ENCODE measurements around the gene SMOC2.
"Not testable (repeated sequence)": the region's sequence is repeated elsewhere in the genome, so short reads cannot be mapped to it uniquely, and the experiment has no call there.

SMOC2 gene

DNA sequence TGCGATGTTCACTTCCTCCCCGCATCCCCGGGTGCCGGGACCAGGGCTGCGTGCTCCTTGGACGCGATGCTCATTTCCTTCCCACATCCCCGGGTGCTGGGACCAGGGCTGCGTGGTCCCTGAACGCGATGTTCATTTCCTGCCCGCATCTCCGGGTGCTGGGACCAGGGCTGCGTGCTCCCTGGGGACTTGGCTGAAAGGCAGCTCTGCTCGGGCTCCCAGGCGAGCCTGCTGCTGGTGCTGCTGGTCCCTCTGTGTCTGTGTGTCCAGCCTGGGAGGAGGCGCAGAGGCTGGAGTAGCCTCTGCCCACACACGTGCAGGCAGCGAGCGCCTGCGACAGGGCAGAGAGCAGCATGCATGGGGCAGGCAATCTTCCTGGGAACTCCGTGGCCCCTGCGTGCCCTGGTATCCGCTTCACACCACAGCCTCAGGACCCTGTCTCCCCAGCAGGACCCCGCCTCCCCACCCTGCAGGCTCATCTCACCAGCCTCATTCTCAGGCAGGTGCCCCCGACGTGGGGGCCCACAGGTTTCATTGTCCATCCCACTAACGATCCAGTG lies 132.4 kb downstream of the SMOC2 start:
- DNase-seq (ENCODE audit: low read depth, low spot score): not testable (repeated sequence)

DNA sequence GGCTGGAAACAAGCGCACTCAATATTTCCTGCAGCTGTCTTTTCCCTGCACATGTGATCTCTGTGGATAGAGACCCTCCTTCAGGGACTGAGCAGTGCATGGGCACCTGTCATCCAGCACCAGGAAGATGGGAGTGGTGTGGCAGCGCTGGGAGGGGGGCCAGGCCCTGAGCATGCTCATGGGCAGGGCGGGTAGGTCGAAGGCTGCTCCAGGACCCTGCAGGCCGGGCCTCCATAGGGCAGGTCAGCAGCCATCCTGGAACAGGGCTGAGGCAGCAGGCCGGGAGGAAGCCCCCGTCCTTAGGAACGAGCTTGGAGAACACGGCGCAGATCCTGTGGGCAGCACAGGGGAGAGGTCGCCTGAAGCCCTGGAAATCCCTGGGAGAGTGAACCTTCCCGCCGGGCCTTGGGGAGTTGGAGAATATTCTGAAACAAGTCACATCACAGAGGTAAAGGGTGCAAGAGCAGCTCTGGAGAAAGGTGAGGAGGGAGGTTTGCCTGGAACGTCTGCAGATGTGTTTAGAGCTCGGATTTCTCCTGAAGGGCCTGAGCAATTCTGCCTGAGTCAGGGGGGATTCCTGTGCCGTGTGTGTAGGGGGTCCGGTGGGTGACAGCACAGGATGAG lies 133.2 kb downstream of the SMOC2 start:
- no peak for DNase-seq (ENCODE audit: low read depth, low spot score)

DNA sequence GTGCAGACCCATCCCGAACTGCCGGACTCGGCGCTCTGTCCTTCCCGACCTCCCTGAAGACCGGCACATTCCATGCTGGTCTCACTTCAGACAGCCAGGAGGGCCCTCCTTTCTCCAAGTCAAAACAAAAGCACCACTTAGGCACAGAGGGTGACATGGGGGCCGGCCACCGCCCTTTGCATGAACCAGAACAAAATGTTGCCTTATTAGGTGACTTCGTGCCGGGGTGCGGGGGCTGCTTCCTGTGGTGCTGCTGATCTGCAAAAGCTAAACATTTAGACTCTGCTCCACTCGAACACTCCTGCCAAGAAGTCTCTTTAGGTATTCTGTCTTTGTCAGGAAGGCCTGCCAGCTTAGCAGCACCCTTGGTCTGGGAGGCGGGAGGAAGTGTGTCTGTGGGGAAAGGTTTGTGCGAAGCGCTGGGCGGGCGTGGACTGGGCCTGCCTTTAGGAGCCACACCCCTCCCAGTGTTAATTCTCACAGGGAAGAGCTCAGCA lies 133.8 kb downstream of the SMOC2 start:
- DNase-seq (ENCODE audit: low read depth, low spot score): peak; percentile 35

DNA sequence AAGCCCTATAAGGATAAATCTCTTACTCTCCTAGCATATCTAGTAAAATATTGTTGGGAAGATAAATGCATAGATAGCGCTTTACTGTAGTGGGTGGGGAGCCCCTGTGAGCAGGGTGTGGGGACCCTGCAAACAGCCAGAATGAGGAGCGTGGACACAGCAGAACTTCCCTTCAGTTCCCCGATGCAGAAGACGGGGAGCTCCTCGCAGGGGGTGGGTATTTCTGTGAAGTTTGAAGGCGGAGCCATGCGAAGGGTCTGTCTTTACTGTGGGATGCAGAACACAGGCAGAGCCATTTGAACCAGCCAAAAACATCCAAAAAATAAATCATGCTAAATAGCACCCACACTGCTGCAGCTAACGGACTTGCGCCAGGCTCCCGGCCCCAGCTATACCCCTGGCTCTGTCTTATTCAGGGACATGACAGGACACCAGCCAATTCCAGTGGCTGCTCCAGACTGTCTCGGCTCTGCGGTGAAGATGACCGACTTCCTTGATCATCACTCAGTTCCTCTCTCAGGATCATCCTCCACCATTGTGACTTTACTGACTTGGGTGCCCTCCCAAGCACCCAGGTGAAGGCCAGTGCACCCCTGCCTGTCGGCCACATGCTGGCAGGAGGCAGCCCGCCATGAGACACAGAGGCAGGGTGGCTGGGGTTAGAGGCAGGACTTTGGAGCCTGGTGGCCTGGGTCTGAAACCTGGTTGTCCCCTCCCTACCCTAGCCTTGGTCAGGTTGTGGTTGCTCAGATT lies 134.5 kb downstream of the SMOC2 start:
- no peak for DNase-seq (ENCODE audit: low read depth, low spot score)

DNA sequence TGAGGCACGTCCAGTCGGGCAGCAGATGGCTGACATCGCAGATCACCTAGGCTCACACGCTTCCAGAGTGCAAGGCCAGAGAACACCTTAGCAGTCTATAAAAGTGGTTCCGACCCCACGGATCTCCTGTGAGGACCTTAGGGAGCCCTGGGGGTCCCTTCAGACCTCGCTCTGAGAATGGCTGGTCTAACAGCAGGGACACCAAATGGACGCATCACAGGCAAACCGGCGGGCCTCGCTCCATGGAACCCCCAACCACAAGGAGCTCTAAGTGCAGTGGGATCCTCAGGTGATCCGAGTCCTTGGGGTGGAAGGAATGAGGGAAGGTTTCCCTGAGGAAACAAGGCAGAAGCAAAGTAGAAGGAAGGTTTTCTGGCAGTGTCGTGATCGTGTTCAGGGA lies 135.4 kb downstream of the SMOC2 start:
- DNase-seq (ENCODE audit: low read depth, low spot score): no peak

DNA sequence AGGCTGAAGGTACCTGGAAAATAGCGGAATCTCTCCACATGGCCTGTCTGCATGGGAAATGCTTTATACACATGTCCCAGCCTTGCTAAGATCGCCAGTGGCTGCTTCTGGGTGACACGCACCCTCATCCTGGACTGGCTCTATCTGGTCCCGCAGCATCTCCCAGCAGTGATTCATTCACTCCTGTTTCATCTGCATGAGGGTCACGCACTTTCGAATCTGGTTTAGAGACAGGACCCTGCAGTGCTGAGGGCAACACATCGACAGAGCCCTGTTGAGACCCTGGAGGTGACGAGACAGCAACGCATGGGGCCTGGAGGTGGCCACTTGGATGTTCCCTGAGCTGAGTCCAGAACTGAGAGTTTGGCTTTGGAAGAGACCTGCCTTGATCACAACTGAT lies 136.5 kb downstream of the SMOC2 start:
- no peak for DNase-seq (ENCODE audit: low read depth, low spot score)

DNA sequence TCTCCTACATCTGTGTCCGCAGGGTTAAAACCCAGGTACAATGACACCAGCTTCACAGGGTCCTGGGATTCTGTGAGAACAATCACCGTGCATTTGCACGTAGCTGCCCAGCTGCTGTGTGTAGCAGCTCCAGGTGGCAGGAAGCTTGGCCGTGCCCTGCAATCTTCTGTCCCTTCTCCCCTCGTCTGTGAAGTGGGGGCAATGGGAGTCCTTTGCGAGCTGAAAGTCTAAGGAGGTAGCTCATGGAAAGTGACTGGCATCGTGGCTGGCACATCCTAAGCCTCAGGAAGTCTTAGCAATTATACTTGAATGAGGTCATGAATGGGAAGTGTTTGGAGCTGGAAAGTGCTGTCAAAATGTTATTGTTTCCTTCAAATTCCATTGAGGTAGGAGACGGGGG lies 137.1 kb downstream of the SMOC2 start:
- no peak for DNase-seq (ENCODE audit: low read depth, low spot score)

DNA sequence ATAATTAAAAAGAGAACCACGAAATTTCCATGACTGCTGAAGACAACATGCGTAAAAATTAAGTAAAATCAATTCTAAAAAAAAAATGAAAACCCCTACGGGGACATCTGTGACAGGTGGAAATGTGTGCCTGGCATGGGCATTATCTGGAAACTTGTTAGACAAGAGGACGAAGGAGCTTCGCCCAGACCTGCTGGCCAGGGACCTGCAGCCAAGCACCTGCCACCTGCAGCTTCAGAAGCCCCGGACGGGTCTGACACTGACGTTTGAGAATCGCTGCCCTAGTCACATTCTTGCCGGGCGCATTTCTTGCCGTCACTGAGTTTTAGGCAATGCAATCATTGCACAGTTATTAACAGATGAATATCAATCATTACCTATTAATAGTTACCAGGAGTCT lies 140.3 kb downstream of the SMOC2 start:
- DNase-seq (ENCODE audit: low read depth, low spot score): no peak

DNA sequence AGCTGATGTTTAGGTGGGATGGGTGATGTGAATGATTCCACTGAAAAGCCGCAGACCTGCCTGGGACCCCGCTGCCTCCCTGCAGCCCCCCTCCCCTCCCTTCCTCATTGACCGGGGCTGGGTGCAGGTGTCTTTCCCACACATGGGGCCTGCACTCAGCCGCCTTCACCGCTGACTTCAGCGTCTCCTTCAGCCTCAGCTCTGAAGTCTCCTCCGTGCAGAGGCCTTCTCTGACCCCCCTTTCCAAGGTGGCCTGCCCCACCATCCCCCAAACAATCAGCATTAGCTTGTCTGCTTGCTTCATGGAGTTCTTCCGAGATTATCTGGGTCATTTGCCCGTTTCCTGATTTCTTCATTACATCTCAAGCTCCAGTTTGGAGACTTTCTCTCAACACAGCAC lies 140.7 kb downstream of the SMOC2 start:
- DNase-seq (ENCODE audit: low read depth, low spot score): no peak

DNA sequence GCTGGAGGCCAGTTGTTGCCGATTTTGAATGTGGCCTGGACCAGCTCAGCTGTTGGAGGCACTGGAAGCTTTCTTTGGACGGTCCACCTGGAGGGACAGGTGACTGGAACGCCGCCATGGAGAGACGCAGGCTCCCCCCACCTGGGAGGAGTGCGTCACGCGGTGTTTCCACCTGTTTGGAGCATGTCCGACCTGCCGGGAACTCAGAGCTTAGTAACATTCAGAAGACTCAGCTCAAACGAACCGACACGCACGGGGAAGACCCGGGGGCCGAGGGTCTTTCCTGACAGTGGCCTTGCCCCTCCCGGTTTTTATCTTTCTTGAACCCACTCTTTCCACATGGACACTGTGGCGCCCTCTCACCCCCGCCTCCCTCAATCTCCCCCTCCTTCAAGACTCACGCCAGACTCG lies 141.6 kb downstream of the SMOC2 start:
- DNase-seq (ENCODE audit: low read depth, low spot score): no peak

DNA sequence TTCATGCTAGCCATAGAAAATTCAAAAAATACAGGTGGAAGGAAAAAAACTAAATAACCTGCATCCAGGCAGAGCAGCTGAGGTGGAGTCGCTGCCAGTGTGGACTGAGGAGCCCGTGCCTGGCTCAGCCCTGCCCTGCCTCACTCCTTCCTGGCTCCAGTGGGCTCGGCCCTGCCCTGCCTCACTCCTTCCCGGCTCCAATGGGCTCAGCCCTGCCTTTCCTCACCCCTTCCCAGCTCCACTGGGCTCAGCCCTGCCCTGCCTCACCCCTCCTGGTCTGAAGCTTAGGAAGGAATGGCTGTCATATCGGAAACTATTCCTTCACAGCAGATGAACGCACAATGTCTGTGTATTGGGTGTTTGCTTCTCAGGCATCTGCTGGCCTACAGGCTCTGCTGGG lies 142.1 kb downstream of the SMOC2 start:
- DNase-seq (ENCODE audit: low read depth, low spot score): no peak

DNA sequence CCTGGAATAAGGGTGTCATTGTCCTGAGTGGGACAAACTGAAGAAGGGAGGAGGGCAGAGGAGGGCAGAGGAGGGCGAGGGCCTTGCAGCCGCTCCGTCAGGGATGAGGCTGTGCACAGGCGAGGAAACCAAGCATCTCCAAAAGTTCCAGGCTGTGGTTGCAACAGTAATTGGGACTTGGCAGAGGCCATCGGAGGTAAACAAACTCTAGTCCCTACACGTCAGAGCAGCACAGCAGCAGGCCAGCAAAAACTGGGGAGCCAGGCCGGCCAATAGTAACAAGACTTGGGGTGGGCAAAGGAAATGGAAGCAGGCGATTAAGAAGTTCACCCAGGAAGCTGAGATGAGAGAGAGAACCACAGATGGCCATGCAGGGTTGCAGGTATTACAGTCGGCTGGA lies 142.8 kb downstream of the SMOC2 start:
- DNase-seq (ENCODE audit: low read depth, low spot score): no peak

DNA sequence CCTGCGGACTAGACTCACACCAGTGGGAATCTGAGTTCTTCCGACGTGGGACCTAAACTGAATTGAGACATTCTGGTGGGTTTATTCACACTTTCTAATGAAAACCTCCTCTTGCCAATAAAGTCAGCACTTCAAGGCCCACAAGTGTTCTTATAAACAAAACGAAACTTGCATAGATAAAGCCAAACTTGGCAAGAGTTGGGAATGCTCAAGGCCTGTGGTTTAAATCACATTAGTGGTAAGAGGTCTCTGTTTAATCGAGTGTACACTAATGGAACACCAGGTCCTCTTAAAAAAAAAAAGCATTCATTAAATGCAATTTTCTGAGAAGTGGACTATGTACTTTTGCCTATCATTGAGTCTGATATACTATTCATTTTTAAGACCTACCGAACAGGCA lies 143.3 kb downstream of the SMOC2 start:
- no peak for DNase-seq (ENCODE audit: low read depth, low spot score)

DNA sequence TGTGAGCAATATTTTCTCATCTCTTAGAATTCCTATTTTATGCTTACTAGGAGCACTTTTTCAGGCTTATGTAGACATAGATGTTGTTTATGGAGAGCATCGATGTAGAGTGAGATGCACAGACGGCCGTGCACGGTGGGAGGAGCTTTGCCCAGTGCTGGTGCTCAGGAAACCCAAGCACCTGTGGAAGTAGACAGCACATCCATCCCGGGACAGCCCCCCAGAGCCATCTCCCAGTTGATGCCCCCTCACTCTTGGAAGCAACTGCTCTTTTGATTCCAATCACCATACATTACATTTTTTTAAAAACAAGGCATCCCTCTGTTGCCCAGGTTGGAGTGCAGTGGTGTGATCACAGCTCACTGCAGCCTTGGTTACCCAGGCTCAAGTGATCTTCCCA lies 143.7 kb downstream of the SMOC2 start:
- no peak for DNase-seq (ENCODE audit: low read depth, low spot score)

DNA sequence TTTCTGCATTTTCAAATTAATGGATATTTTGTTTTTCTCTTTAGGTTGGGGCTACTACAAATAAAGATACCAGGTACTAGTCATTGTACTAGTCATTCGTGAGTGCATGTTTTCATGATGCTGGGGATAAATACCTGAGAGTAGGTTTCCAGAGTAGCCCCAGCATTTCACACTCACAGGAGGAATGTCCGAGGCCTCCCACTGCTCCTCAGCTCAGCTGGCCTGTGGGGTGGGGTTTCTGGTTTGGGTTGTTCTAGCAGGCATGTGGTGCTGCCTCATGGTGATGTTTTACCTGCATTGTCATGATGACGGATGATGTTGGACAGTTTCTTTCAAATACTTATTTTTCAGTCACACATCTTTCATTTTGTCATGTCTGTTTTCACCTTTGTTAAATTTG lies 144.5 kb downstream of the SMOC2 start:
- no peak for DNase-seq (ENCODE audit: low read depth, low spot score)

DNA sequence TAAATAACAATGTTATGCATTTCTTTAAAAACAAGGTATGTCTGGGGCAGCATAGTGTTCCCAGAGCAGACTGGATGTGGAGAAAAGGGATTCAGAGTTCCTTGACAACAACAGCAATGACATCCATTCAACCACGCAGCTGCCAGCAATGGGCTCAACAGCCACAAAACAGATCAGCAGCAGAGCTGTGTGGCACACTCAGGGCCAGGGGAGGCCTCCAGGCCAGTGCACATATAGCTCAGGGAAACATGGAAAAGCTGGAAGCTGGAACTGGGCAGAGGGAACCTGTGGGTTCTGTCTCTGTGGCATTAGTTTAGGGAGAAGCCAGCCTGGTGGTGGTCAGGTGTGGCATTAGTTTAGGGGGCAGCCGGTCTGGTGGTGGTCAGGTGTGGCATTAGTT lies 148.3 kb downstream of the SMOC2 start:
- no peak for DNase-seq (ENCODE audit: low read depth, low spot score)

DNA sequence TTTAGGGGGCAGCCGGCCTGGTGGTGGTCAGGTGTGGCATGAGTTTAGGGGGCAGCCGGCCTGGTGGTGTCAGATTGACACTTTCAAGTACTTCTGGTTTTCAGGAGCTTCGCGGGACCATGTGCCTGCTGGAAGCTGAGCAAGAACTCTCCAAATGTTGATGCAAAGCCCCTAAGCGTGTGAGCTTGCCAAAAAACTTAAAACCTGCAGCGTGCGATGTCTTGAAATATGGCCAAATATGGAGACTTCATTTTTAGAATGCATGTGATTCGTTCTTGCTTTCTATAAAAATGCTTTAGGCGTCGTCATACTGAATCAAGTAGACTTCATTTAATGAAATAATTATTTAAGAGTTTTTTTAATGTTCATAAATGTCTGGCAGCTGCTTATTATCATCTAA lies 149.4 kb downstream of the SMOC2 start:
- DNase-seq (ENCODE audit: low read depth, low spot score): no peak

DNA sequence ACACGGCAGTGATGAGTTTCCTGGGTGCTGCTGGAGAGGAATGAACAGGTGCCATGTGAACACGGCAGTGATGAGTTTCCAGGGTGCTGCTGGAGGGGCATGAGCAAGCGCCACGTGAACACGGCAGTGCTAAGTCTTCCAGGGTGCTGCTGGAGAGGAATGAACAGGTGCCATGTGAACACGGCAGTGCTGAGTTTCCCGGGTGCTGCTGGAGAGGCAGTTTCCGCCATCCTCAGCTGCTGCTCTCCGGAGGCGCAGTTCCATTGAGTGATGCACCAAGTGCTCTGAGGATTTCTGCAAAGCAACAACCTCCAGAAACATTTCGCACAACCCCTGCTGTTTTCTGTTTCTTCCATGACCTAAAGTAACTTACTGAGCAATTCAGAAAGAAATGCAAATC lies 155.4 kb downstream of the SMOC2 start:
- no peak for DNase-seq (ENCODE audit: low read depth, low spot score)

DNA sequence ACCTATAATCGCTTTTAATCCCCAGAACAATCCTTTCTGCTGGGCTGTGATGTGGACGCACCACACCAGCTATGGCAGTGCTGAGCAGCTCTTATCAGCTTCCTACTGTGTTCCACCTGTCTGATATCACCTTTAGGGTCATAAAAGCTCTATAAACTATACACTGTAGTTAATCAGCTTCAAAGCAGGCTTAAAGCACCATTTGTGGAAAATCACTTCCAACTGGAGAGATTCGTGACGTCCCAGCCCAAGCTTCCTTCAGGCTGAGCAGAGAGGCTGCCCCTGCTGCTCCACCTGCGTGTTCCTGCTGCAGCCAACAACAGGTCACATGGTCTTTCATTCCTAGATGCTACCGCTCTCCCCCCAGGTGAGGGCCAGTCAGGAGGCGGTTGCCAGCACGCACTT lies 156.5 kb downstream of the SMOC2 start:
- no peak for DNase-seq (ENCODE audit: low read depth, low spot score)

DNA sequence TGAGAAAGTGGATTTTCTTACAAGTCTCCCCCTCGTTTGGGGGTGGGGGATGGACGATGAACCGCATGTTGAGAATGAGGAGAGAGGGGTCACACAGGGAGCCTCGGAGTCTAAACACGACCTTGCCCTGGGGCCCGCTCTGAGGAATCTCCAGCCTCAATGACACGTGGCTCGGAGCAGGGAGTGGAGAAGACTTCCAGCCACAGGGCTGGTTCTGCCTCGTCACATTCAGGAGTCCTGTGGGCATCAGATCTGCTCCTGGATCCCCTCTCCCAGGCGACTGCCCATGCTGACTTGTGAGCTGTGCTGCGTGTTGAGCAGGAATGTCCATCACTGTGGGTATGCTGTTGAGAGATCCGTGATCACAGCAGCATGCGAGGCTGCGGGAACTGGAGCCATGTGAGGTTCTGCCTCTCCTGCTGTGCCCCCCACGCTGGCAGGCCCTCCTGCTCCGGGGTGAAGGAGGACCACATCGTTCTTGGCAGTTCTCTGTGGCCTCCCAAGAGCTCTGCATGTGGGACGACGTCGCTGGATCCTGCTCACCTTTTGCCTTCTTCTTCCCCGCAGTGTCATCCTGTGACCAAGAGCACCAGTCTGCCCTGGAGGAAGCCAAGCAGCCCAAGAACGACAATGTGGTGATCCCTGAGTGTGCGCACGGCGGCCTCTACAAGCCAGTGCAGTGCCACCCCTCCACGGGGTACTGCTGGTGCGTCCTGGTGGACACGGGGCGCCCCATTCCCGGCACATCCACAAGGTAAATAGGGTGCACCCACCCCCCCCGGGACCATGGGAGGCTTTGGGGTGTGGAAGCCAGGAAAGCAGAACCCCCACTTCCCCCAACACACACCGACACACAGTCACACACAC lies 157.5 kb downstream of the SMOC2 start:
- no peak for DNase-seq (ENCODE audit: low read depth, low spot score)

DNA sequence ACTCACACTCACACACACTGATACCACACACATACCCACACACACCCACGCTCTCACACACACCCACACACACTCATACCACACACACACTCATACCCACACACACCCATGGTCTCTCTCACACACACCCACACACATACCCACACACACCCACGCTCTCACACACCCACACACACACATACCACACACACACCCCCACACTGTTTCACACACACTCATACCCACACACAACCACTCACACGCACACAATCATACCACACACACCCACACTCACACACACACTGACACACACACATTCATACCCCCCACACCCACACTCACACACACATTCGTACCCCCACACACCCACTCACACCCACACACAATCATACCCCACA lies 158.1 kb downstream of the SMOC2 start:
- no peak for DNase-seq (ENCODE audit: low read depth, low spot score)

DNA sequence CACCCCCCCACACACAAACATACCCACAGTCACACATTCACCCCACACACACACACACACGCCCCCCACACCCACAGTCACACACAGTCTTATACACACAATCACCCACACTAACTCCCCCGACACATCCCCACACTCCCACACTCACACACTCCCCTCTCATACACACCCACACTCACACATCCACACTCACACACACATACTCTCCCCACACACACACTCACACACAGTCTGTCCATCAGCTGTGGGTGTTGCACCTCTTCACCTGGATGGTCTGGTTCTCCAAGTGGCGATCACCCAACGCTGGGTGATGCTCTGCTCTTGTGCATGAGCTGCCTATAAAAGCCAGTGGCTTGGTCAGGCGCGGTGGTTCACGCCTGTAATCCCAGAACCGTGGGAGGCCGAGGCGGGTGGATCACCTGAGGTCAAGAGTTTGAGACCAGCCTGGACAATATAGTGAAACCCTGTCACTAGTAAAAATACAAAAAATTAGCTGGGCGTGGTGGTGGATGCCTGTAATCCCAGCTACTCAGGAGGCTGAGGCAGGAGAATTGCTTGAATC lies 158.9 kb downstream of the SMOC2 start:
- no peak for DNase-seq (ENCODE audit: low read depth, low spot score)

All from ELF-1 (cell line).